ENCODE results near the gene GSE1.

The GSE1 gene

DNA sequence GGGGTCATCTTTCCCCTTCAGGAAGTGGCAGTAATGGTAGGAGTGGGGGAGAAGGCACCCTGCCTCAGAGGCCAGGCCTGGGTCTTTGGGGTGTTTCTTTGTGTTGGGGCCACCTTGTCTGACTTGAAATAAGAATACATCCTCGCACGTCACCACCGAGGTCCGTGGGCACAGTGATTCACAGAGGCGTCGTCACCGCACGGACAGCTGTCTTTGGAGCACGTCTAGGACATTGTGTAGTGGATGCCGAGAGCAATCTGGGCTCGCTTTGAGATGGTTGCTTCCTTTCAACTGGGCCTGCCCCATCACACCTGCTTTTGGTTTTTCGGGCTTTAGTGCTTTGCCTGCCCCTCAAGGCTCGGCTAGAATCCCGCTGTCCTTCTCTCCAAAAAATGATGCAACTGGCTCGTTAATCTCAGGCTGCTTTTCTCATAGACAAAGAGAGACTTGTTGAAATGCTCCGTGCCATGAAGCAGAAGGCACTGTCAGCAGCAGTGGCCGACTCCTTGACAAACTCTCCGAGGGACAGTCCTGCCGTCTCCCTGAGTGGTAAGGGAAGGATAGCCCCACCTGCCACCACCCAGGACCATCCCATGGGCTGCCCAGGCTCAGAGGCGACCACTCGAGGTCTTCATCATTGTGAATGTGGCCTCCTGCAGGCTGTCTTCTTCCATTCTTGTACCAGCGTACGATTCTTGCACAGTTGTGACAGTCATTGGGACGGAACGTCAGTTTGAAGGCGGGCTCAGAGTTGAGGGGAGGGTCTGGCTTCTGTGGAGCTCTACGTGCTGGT is 51.7 kb downstream of the GSE1 start:
- DNase-seq = no peak

DNA sequence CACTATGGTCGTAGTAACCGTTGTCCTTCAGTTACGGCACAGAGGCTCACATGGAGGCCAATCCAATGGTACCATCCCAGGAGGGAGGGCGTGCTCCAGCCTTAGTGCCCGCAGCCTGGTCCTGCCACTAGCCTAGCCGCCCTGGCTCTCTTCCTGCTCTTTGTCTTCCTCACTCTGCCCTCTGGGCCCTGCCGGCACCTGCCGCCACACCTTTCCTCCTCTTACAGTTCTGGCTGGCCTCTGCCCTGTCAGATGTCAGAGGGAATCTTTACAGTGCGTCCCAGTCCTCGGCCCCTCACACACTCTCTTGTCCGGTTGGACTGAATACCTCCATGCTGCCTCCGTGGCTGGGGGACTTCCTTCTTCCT is 52.2 kb downstream of the GSE1 start:
- no peak for DNase-seq

DNA sequence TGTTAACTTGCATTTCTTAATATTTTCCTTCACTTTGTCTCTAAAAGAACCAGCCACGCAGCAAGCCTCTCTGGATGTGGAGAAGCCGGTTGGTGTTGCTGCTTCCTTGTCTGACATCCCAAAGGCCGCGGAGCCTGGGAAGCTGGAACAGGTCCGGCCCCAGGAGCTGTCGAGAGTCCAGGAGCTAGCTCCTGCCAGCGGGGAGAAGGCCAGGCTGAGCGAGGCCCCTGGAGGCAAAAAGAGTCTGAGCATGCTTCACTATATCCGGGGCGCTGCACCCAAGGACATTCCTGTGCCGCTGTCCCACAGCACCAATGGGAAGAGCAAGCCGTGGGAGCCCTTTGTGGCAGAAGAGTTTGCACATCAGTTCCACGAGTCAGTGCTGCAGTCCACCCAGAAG is 52.8 kb downstream of the GSE1 start:
- no peak for DNase-seq

DNA sequence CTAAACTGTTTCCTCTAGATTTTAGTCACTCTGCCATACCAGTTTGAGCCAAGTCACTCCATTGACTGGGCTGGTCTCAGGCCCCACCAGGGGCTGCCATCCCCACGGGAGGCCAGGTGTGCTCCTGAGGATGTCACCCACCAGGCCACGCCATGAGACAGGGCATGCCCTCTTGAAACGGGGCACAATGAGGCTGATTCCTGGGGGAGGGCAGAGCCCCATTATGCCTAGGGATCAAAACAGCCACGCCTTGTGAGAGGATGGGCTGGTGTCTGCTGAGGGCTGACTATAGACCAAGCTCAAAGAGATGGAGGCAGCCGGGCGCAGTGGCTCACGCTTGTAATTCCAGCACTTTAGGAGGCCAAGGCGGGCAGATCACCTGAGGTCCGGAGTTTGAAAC is 54.1 kb downstream of the GSE1 start:
- DNase-seq = no peak

- DNase-seq = no peak
These were observed 54.8 kb downstream of the GSE1 start for GRCh38 chr16:85667841-85668413.

DNA sequence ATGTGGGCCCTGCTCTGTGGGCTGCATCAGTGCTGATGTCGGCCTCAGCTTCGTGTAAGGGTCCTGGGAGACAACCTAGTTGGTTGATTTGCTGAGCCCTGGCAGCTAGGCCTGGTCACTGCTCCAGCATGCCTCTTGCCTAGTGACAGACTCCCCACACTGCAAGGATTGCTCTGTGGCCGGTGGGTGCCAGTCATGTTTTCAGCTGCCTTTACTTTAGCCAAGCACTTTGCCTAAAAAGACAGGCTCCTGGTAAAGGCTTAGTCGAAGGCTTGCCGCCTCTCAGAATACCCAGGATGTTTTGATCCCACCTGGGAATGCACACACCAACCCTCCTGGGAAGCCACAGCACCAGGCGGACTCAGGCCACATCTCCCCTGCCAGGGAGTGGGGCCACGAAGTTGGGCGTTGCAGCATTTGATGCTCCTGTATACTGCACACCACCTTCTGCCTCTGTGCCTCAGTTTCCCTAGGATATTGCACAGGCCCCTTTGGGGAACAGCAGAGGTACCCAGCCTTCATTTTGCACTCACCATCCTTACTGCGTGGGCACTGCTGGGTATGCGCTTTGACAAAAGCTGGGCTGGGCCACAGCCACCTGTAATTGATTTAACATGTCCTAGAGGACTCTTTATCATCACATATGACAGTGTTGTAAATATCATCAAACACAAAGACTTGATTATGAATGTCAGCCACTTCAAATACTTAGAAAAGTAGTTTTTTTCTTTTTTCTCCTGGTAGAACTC is 55.7 kb downstream of the GSE1 start:
- DNase-seq = no peak

DNA sequence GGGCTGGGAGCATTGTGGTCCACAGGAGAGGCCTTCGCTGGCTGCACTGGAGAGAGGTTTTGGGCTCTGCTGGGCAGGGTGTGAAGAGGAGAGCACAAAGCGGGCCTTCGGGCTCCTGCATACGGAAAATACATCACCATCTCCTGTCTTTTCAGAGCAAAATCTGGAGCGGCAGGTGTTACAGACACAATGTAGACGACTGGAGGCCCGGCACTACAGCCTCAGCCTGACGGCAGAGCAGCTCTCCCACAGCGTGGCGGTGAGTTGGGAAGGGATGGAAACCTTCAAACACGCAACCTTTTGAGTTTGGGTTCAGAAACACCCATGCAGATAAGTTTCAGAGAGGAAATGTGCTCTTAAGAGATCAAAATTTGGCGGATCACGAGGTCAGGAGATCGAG is 57.7 kb downstream of the GSE1 start:
- DNase-seq = peak; percentile 38

DNA sequence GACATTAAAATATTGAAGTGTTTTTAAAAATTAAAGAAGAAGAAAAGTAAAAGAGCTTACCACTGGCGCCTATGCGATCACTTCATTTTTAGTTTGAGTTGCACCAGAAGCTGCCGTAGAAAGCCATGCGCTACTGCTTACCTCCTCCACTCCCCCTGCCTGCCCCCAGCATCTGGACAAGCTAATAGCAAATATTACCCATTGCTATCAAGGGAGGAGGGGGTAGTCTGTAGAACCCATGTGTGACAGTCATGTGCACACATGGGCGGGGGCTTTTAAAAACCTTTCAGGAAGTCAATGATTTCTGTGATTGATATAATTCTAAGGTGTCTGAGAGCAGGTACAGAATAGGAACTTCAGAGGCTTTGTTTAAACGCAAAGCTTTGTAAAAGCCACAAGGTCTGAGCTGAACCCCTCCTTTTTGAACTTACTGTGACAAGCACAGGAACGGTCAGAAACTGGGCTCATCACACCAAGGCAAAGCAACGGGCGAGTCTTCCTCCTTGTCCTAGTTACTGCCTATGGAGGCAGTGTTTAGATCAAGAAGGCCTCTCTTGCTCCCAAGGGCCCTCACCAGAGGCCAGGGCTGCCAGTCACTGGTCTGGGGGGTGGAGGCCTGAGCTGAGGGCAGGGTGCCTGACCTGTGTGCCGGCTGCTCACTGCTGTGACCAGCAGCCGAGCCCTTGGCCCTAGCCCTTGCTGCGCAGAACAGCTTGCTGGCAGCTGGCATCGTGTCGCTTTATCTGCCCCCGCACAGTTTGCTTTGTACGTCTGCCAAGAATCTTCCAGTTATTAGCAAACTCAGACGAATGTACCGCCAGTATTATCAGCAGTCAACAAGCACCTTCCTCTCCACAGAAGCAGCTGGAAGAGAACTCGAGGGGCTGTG is 60.7 kb downstream of the GSE1 start:
- peak; percentile 96 for DNase-seq

DNA sequence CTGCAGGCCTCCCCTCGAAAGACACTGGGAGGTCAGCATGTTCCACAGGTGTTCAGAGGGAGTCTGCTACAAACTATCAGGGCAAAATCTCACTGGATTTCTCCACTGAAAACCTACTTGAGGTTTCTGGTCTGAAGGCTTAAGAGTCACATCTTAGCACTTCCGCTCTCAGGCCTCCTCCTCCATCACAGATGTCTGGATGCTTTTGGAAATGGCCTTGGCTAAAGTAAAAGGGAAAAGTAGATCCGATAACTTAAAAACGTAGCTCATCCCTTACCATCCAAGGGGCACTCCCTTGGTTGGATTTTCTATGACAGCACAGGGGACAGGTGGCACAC is 61.3 kb downstream of the GSE1 start:
- DNase-seq = no peak

DNA sequence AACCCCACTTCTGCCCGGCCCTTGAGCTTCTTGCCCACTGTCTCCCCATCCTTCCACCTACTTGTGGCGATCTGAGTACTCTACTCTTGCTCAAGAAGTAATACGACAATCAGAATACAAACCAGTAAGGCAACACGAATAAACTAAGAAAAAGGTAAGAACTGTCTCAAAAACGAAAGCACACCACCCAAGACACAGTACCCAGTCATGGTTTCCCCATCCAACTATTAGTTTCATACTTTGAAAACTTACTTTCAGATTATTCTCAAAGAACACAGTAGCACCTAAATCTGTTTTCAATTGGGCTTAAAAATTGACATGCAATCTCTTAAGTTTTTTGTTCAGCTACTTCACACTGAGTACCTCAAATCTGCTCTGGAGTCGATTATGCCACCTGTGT is 61.7 kb downstream of the GSE1 start:
- no peak for DNase-seq

DNA sequence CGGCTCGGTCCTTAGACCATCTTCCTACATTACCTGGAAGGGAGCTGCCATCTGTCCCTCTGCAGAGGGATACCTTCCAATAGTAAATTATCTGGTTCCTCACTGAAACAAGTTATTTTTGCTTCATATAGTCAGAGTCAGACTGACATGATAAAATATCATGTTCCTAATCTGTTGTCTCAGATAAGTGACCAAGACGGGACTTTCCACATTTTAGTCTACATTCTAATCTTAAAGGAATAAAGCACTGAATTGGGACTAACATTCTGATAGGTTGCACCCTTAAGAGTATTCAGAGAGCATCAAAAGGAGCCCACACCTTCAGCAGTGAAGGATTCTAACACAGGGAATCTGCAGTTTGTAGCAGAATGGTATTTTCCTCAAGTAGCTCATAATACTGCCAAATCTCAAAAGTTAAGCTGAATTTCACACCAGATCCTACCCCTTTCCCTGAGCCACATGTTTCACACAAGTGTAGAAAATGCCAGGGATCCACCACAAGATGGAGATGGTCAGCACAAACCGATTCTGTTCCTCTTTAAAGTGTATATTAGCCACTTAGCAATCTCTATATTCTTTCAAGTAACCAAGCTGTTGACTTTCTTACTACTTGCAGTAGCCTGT is 62.2 kb downstream of the GSE1 start:
- peak; percentile 25 for DNase-seq

DNA sequence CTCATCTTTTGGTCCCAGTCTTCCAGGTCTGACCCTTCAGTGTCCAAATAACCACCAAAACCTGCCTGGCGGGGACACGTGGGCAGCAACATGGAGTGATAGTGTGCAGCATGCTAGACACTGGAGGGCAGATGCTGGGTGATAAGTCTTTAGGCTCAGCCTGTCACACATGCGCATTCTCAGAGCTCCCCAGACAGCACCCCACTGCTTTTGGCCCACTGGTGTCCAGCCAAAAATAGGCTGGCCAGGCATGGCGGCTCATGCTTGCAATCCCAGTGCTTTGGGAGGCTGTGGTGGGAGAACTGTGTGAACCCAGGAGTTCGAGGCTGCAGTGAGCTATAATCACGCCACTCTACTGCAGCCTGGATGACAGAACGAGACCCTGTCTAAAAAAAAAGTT is 63.3 kb downstream of the GSE1 start:
- DNase-seq = no peak

DNA sequence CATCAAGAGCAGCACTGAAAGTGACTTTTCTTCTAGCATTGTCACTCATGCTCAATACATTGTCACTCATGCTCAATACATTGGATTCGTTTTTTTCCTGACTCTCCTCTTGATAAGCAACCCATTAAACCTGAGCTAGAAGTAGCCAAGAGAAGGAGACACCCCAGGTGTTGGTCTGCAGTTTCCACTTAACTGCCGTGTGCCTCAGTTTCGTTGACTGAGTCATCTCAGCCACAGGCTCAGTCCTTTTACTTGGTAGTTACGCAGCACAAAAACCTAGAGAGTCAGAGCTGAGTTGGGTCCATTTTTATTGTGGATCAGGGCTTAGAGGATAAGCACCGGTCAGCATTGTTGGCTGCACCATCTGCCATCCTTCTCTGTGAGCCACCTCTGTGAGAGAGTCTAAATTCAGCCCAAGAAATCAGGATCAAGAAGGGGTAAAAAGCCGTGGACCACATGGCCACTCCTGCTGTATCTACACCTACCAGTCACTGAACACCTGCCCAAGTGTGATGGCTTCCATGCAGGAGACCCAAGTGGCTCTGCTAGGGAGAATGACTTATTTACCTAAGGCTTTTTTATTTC is 64.4 kb downstream of the GSE1 start:
- no peak for DNase-seq

- DNase-seq = no peak
These were observed 64.9 kb downstream of the GSE1 start for GRCh38 chr16:85678016-85678415.

- DNase-seq = no peak
These were observed 65.7 kb downstream of the GSE1 start for GRCh38 chr16:85678821-85679220.

- no peak for DNase-seq
These were observed 66.7 kb downstream of the GSE1 start for GRCh38 chr16:85679870-85680269.

DNA sequence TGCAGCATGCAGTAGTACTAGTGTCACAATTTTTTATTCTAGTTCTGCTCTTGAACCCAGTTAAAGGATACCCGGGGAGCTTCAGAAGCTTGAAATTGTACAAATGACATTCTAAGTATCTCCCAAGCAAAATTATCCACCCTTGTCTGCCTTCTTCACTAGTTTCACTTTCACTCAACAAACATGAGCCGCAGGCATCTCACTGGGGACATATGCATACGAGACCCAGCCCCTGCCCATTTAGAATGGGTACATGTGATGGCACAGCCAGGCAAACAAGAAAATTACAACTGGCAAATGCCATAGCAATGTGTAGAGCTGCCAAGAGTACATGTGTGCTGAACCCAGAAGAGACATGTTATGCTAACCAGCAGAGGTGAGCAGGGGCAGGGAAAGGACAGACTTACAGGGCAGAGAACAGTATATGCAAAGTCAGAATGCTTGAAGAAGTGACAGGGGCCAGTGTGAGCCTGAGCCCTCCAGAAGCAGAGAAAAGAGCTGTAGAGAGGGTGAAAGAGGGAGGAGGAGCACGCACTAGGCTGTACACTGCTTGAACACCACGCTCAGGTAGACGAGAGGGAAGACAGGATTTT is 67.3 kb downstream of the GSE1 start:
- DNase-seq = no peak

DNA sequence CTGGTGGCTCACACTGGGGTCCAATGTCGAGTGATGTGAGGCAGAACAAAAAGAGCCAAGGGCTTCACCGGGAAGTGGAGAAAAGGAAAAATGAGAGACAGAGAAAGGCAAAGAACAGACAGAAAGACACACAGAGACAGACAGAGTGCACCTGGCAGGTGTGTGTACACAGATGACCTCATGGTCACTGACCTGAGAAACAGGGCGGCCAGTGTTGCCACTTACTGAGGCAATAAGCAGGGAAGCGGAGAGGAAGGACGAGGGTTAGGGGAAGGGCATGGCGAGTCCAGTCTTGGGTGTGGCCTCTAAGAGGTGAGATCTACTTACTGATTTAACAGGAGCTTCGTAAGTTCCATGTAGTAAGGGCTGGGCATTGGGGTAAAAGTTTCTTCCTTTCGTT is 68.1 kb downstream of the GSE1 start:
- no peak for DNase-seq

DNA sequence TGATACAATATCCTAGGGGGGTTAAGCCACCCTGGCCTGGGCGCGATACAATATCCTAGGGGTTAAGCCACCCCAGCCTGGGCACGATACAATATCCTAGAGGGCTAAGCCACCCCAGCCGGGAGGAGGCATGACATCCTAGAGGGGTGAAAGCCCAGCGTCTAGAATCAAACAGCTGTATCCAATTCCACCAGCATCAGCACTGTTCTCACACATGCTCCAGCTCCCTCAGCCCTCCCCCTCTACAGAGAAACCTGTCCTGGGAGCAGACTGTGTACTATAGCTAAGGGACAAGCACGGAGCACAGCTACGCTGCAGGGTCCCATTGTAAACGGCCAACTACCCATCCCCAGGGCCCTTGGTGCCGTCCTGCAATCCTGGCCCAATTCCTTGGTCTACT is 69.4 kb downstream of the GSE1 start:
- no peak for DNase-seq

- DNase-seq = peak; percentile 37
These were observed 70.2 kb downstream of the GSE1 start for GRCh38 chr16:85683363-85683762.

- DNase-seq = no peak
These were observed 72.1 kb downstream of the GSE1 start for GRCh38 chr16:85685251-85685650.
